NCI-H82 treated with DMSO at 0.1 percent for 48 hours (cell line): ENCODE measurements around the gene DAB1.
"Not testable (repeated sequence)": the region's sequence is repeated elsewhere in the genome, so short reads cannot be mapped to it uniquely, and the experiment has no call there.

Source experiments
- DNase-seq: peaks from one replicate; lab custom pipeline; 2025; ENCODE audit not compliant: unreplicated experiment; lab: John Stamatoyannopoulos, UW

DAB1 gene

GRCh38 chr1:57229076-57229475 is 194.8 kb downstream of the DAB1 start:
- no peak for DNase-seq

- DNase-seq: no peak
Measured at GRCh38 chr1:57222801-57223200, 201.1 kb downstream of the DAB1 start.

GRCh38 chr1:57222307-57222706 is 201.6 kb downstream of the DAB1 start:
- no peak for DNase-seq

GRCh38 chr1:57220905-57221304 is 203.0 kb downstream of the DAB1 start:
- DNase-seq: not testable (repeated sequence)

GRCh38 chr1:57218487-57219079 is 205.3 kb downstream of the DAB1 start:
- DNase-seq: no peak

GRCh38 chr1:57217905-57218304 is 206.0 kb downstream of the DAB1 start:
- no peak for DNase-seq

GRCh38 chr1:57214951-57215575 is 208.8 kb downstream of the DAB1 start:
- no peak for DNase-seq

GRCh38 chr1:57210881-57211280 is 213.0 kb downstream of the DAB1 start:
- DNase-seq: no peak

GRCh38 chr1:57209495-57209894 is 214.4 kb downstream of the DAB1 start:
- no peak for DNase-seq

GRCh38 chr1:57208741-57209302 is 215.0 kb downstream of the DAB1 start:
- no peak for DNase-seq

GRCh38 chr1:57206038-57206437 is 217.8 kb downstream of the DAB1 start:
- peak; percentile 41 for DNase-seq

- no peak for DNase-seq
Measured at GRCh38 chr1:57204942-57205787, 218.7 kb downstream of the DAB1 start.

GRCh38 chr1:57204091-57204490 is 219.8 kb downstream of the DAB1 start:
- DNase-seq: no peak

- DNase-seq: no peak
Measured at GRCh38 chr1:57202241-57202640, 221.6 kb downstream of the DAB1 start.

- no peak for DNase-seq
Measured at GRCh38 chr1:57198912-57199311, 224.9 kb downstream of the DAB1 start.

GRCh38 chr1:57195436-57195941 is 228.4 kb downstream of the DAB1 start:
- no peak for DNase-seq

- no peak for DNase-seq
Measured at GRCh38 chr1:57192222-57192621, 231.6 kb downstream of the DAB1 start.

- DNase-seq: no peak
Measured at GRCh38 chr1:57190898-57191297, 233.0 kb downstream of the DAB1 start.

- no peak for DNase-seq
Measured at GRCh38 chr1:57188168-57188567, 235.7 kb downstream of the DAB1 start.

- no peak for DNase-seq
Measured at GRCh38 chr1:57186455-57186854, 237.4 kb downstream of the DAB1 start.

GRCh38 chr1:57179001-57179400 is 244.9 kb downstream of the DAB1 start:
- DNase-seq: no peak

GRCh38 chr1:57175506-57175905 is 248.4 kb downstream of the DAB1 start:
- no peak for DNase-seq
